GM12878 (cell line): Measurements from ENCODE around the gene NFE2L1. TPM values are rescaled to one million over a fixed set of nuclear protein-coding genes. Genes with fewer than 3 reads are reported as not detected.
"Not testable (repeated sequence)": the region's sequence is repeated elsewhere in the genome, so short reads cannot be mapped to it uniquely, and the experiment has no call there.

Source experiments
- ATAC-seq: fragments of 200-7000 bp; cut with Tn5 transposase; 3 replicates; pipeline ENCODE4 v1.9.1; 2020; ENCODE audit warnings: mild to moderate bottlenecking, moderate library complexity
- BruUV-seq: library from RNA; stranded (reverse); fragments of 400-500 nt; replicated peaks from 2 replicates; lab custom pipeline; 2021; lab: Mats Ljungman, UMichigan
- CTCF ChIA-PET: fragments of 300-600 bp; sonication (Branson Sonifier 250); formaldehyde crosslinking; extraction: SDS; loops from one replicate; lab custom pipeline; 2021; ENCODE audit warnings: inconsistent platforms; lab: Yijun Ruan, JAX
- POLR2A ChIA-PET: fragments of 350-600 bp; formaldehyde crosslinking; extraction: SDS; loops from one replicate; lab custom pipeline; 2021; ENCODE audit warnings: inconsistent platforms; lab: Charles Lee
- RAD21 ChIA-PET: fragments of 300-600 bp; sonication (Branson Sonifier 250); formaldehyde crosslinking; loops from one replicate; lab custom pipeline; 2023; ENCODE audit warnings: antibody characterized with exemption; ENCODE audit not compliant: unreplicated experiment; lab: Charles Lee
- SMC1A ChIA-PET: fragments of 300-600 bp; sonication (Branson Sonifier 250); formaldehyde crosslinking; loops from one replicate; lab custom pipeline; 2023; ENCODE audit not compliant: unreplicated experiment, uncharacterized antibody; lab: Charles Lee
- DNase-seq: peaks from one replicate; pipeline ENCODE4 v3.0.0-alpha.2; 2011; ENCODE audit warnings: low read depth, low spot score
- FAIRE-seq: peaks from 3 replicates; lab custom pipeline; 2011; peaks lifted over from hg19 to GRCh38; lab: Jason Lieb, UNC
- H2AFZ ChIP-seq: 2 replicates; pipeline ENCODE4 v1.6.0; 2011; ENCODE audit warnings: low read depth, low read length, control low read depth; ENCODE audit not compliant: control insufficient read depth
- H3K27ac ChIP-seq: 2 replicates; pipeline ENCODE4 v1.5.1; 2011; ENCODE audit warnings: control low read depth; ENCODE audit not compliant: control insufficient read depth, insufficient read depth
- H3K27me3 ChIP-seq, 2 experiments: replicated peaks in 1 of 2; 2 replicates each; pipeline versions ENCODE4 v1.6.0 to v1.6.1; 2011; ENCODE audit warnings: low read length in 1 of 2; ENCODE audit not compliant: control insufficient read depth in 2 of 2, insufficient read depth in 2 of 2
- H3K36me3 ChIP-seq, 2 experiments: 2 replicates each; pipeline ENCODE4 v1.5.1; 2011; ENCODE audit warnings: low read length in 1 of 2; ENCODE audit not compliant: control insufficient read depth in 2 of 2, insufficient read depth in 2 of 2
- H3K4me1 ChIP-seq: 2 replicates; pipeline ENCODE4 v1.6.1; 2011; ENCODE audit warnings: mild to moderate bottlenecking, low read length, moderate library complexity, mixed read lengths; ENCODE audit not compliant: control insufficient read depth, insufficient read depth
- H3K4me2 ChIP-seq: 2 replicates; pipeline ENCODE4 v1.6.0; 2011; ENCODE audit warnings: control low read depth; ENCODE audit not compliant: control insufficient read depth, insufficient read depth
- H3K4me3 ChIP-seq: fragments of 200-600 bp; sonication (generic); 2 replicates; pipeline ENCODE4 v1.5.1; 2016
- H3K79me2 ChIP-seq: 2 replicates; pipeline ENCODE4 v1.6.0; 2011; ENCODE audit warnings: low read length; ENCODE audit not compliant: control insufficient read depth, insufficient read depth
- H3K9ac ChIP-seq: 2 replicates; pipeline ENCODE4 v1.8.0; 2011; ENCODE audit warnings: low read length, control low read depth, mixed read lengths; ENCODE audit not compliant: control insufficient read depth, insufficient read depth
- H3K9me3 ChIP-seq: replicated peaks from 3 replicates; pipeline ENCODE4 v1.5.1; 2011; ENCODE audit warnings: mild to moderate bottlenecking, low read length; ENCODE audit not compliant: control insufficient read depth, insufficient read depth
- H4K20me1 ChIP-seq: 2 replicates; pipeline ENCODE4 v1.6.0; 2011; ENCODE audit not compliant: control insufficient read depth, insufficient read depth
- BCLAF1 ChIP-seq: fragments of 450-650 bp; IDR thresholded peaks from 2 replicates; pipeline ENCODE4 v1.6.1; 2017; ENCODE audit warnings: antibody characterized with exemption, mild to moderate bottlenecking, moderate library complexity
- DPF2 ChIP-seq: fragments of 450-650 bp; IDR thresholded peaks from 2 replicates; pipeline ENCODE4 v1.6.1; 2017; ENCODE audit warnings: mild to moderate bottlenecking
- FOXM1 ChIP-seq: IDR thresholded peaks from 2 replicates; pipeline ENCODE4 v1.6.1; 2012; ENCODE audit warnings: low read depth, mild to moderate bottlenecking, inconsistent platforms, low read length, moderate library complexity
- MTA2 ChIP-seq: fragments of 450-650 bp; IDR thresholded peaks from 2 replicates; pipeline ENCODE4 v1.6.1; 2016; ENCODE audit warnings: low read depth, mild to moderate bottlenecking, moderate library complexity
- ZNF384 ChIP-seq: IDR thresholded peaks from 2 replicates; pipeline ENCODE4 v1.6.1; 2012; ENCODE audit warnings: low read depth, mild to moderate bottlenecking, low read length, improper control_type of control experiment, borderline replicate concordance
- WGBS: methylation state at CpG from one replicate; pipeline ENCODE4 v1.1.6; 2016; ENCODE audit warnings: low lambda C conversion rate; ENCODE audit not compliant: insufficient replicate concordance, insufficient coverage; ENCODE audit errors: missing lambda C conversion rate; 5-methylcytosine and 5-hydroxymethylcytosine counted together
- in situ Hi-C: fragments of 300-500 bp; cut with MboI; formaldehyde crosslinking; loops from 9 replicates; pipeline ENCODE4 v1.14.3; 2018; ENCODE audit warnings: mixed read lengths
- intact Hi-C: fragments of 100-400 bp; cut with micrococcal nuclease; formaldehyde crosslinking; loops from one replicate; pipeline ENCODE4 v1.14.2; 2022; ENCODE audit not compliant: unreplicated experiment
- polyA plus RNA-seq, 11 experiments: library from polyadenylated mRNA; depleted of rRNA in 4 of 11; unstranded in 6 of 11; stranded (reverse) in 5 of 11; fragments of >200 nt; fragmentation: Nextera tagmentation in 4 of 11; fragmentation: Illumina TruSeq in 1 of 11; extraction: Ambion mirVana in 4 of 11; extraction: Trizol in 1 of 11; gene quantifications; 1 replicate in 1 of 11; 2 replicates in 10 of 11; pipeline versions ENCODE4 v1.2.1 to v1.2.3, GENCODE V29; 2011 to 2016; ENCODE audit warnings: inconsistent platforms in 2 of 11, missing spikeins in 2 of 11, low read depth in 1 of 11
- total RNA-seq, 4 experiments: library from RNA; depleted of rRNA in 3 of 4; stranded (reverse); fragments of >200 nt in 3 of 4; fragmentation: Illumina TruSeq in 1 of 4; extraction: Trizol in 1 of 4; gene quantifications; 2 replicates each; pipeline versions ENCODE4 v1.2.1 to v1.2.3, GENCODE V29; 2013 to 2021

The NFE2L1 gene
- total and polyA plus RNA-seq, 10 of the 15 experiments (the other 5 are each of a cell fraction or from before 2014, with no cell fraction given) = 3.8 to 104 (median 26.4) TPM

GRCh38 chr17:48001197-48001596 lies 47.0 kb upstream of the NFE2L1 start:
- H3K4me1 ChIP-seq = peaks cover 49% of the 10 kb centered on the region
- H3K4me2 ChIP-seq = no peak overlapping the region
- H3K9ac ChIP-seq = no peak overlapping the region
- no TSS peak for BruUV-seq
- no peaks in the 10 kb centered on the region for H3K79me2 ChIP-seq
- in situ Hi-C loops (no loop called here), intact Hi-C loops (no loop called here)
- no peaks in the 10 kb centered on the region for H4K20me1 ChIP-seq
- POLR2A ChIA-PET = interaction anchor here (0.6 to 3.7 kb wide), 5 partner anchors 8 to 113 kb away, joined by 3 to 21 read pairs (median 3); partner anchors contain the start of gene CDK5RAP3
- H3K27me3 ChIP-seq = no peaks in the 10 kb centered on the region
- no peak for DNase-seq
- WGBS = 88% methylated on average over 1 of the region's 1 CpG
- CTCF ChIA-PET = interaction anchor here (1.1 to 8.5 kb wide), 8 partner anchors 10 to 53 kb away, joined by 4 to 59 read pairs (median 24); partner anchors contain the start of gene CDK5RAP3
- TF ChIP-seq DPF2 (no peak), FOXM1 (no peak), ZNF384 (peak; percentile 46; the same call in 1 of the 2 replicates), MTA2 (no peak), BCLAF1 (no peak)
- SMC1A ChIA-PET = interaction anchor here (1.5 to 9.5 kb wide), 5 partner anchors 10 to 59 kb away, joined by 4 to 97 read pairs (median 10); partner anchors contain the start of gene PNPO
- RAD21 ChIA-PET = interaction anchor here (0.8 to 2.7 kb wide), 4 partner anchors 7 to 31 kb away, joined by 3 to 9 read pairs (median 6); partner anchors contain the start of gene CDK5RAP3
- H3K36me3 ChIP-seq = no peaks in the 10 kb centered on the region; a peak in 1 of 4 replicates
- no peaks in the 10 kb centered on the region for H3K9me3 ChIP-seq
- no peak overlapping the region for H3K4me3 ChIP-seq
- no peak for FAIRE-seq
- H3K27ac ChIP-seq = no peak overlapping the region
- H2AFZ ChIP-seq = no peak overlapping the region
- ATAC-seq = no peak

GRCh38 chr17:48001657-48002056 lies 46.5 kb upstream of the NFE2L1 start:
- CTCF ChIA-PET = interaction anchor here (1.0 to 8.5 kb wide), 11 partner anchors 10 to 160 kb away, joined by 3 to 59 read pairs (median 18); partner anchors contain the start of genes CDK5RAP3 and SCRN2
- H3K4me3 ChIP-seq, FAIRE-seq, H3K9me3 ChIP-seq, in situ Hi-C loops, H3K9ac ChIP-seq, intact Hi-C loops, ATAC-seq, H4K20me1 ChIP-seq, H3K4me2 ChIP-seq, H3K79me2 ChIP-seq, DNase-seq, H3K36me3 ChIP-seq, BruUV-seq, H2AFZ ChIP-seq, H3K27me3 ChIP-seq: not testable (repeated sequence)
- peak overlapping the region; percentile 85; the same call in 1 of the 2 replicates for H3K27ac ChIP-seq
- RAD21 ChIA-PET = interaction anchor here (0.8 to 4.8 kb wide), 5 partner anchors 8 to 31 kb away, joined by 3 to 54 read pairs (median 9); partner anchors contain the start of gene CDK5RAP3
- H3K4me1 ChIP-seq = peaks cover 49% of the 10 kb centered on the region
- SMC1A ChIA-PET = interaction anchor here (1.5 to 9.5 kb wide), 5 partner anchors 10 to 25 kb away, joined by 3 to 97 read pairs (median 10); no protein-coding TSS in a partner anchor
- WGBS = 86% methylated on average over 5 of the region's 5 CpGs
- POLR2A ChIA-PET = interaction anchor here (0.6 to 3.7 kb wide), 6 partner anchors 9 to 113 kb away, joined by 3 to 21 read pairs (median 4); partner anchors contain the start of gene CDK5RAP3
